Neural progenitor cell (in vitro differentiated cells): Measurements from ENCODE around the gene FGD2. TPM values are rescaled to one million over a fixed set of nuclear protein-coding genes. Genes with fewer than 3 reads are reported as not detected.

Source experiments
- DNase-seq: peaks from one replicate; pipeline ENCODE4 v3.0.0-alpha.2; 2016; ENCODE audit warnings: low spot score
- H2AFZ ChIP-seq: fragments of 200-600 bp; sonication (generic); replicated peaks from 2 replicates; pipeline ENCODE4 v1.6.1; 2016; ENCODE audit warnings: antibody characterized with exemption
- H3F3A ChIP-seq: fragments of 200-600 bp; sonication (generic); 2 replicates; pipeline ENCODE4 v1.6.1; 2016; ENCODE audit warnings: antibody characterized with exemption, low read depth
- H3K27ac ChIP-seq: fragments of 200-600 bp; sonication (generic); 2 replicates; pipeline ENCODE4 v1.5.1; 2016; ENCODE audit warnings: mild to moderate bottlenecking
- H3K27me3 ChIP-seq: fragments of 200-600 bp; sonication (generic); 2 replicates; pipeline ENCODE4 v1.6.1; 2016; ENCODE audit warnings: mild to moderate bottlenecking, moderate library complexity
- H3K36me3 ChIP-seq: fragments of 200-600 bp; sonication (generic); 2 replicates; pipeline ENCODE4 v1.5.1; 2016
- H3K4me1 ChIP-seq: fragments of 200-600 bp; sonication (generic); 2 replicates; pipeline ENCODE4 v1.6.1; 2016; ENCODE audit warnings: mixed run types
- H3K4me2 ChIP-seq: fragments of 200-600 bp; sonication (generic); 2 replicates; pipeline ENCODE4 v1.6.1; 2016
- H3K4me3 ChIP-seq: fragments of 200-600 bp; sonication (generic); 2 replicates; pipeline ENCODE4 v1.5.1; 2016
- H3K79me2 ChIP-seq: fragments of 200-600 bp; sonication (generic); 2 replicates; pipeline ENCODE4 v1.6.1; 2016; ENCODE audit warnings: low read depth
- H3K9ac ChIP-seq: fragments of 200-600 bp; sonication (generic); 2 replicates; pipeline ENCODE4 v1.6.1; 2016
- H3K9me3 ChIP-seq: fragments of 200-600 bp; sonication (generic); 2 replicates; pipeline ENCODE4 v1.5.1; 2016; ENCODE audit warnings: low read depth
- H4K20me1 ChIP-seq: fragments of 200-600 bp; sonication (generic); 2 replicates; pipeline ENCODE4 v1.6.1; 2016; ENCODE audit warnings: low read depth
- H3K27ac Mint-ChIP-seq: 3 replicates; pipeline ENCODE4 v1.8.0; 2021; ENCODE audit warnings: mixed read lengths
- H3K27me3 Mint-ChIP-seq: 2 replicates; pipeline ENCODE4 v1.8.0; 2022; ENCODE audit warnings: low read depth, mild to moderate bottlenecking, inconsistent platforms, moderate library complexity, mixed read lengths; ENCODE audit not compliant: insufficient read depth
- H3K36me3 Mint-ChIP-seq: 3 replicates; pipeline ENCODE4 v1.8.0; 2021; ENCODE audit warnings: mixed read lengths
- H3K4me1 Mint-ChIP-seq: 3 replicates; pipeline ENCODE4 v1.8.0; 2021; ENCODE audit warnings: mixed read lengths
- H3K4me3 Mint-ChIP-seq: 3 replicates; pipeline ENCODE4 v1.8.0; 2021; ENCODE audit warnings: mild to moderate bottlenecking, moderate library complexity, mixed read lengths
- H3K9me3 Mint-ChIP-seq: 3 replicates; pipeline ENCODE4 v1.8.0; 2020; ENCODE audit warnings: mixed read lengths
- EZH2 ChIP-seq: fragments of 200-600 bp; sonication (generic); IDR thresholded peaks from 2 replicates; pipeline ENCODE4 v1.6.1; 2017; ENCODE audit warnings: antibody characterized with exemption, mild to moderate bottlenecking, moderate library complexity
- EZH2phosphoT487 ChIP-seq: fragments of 200-600 bp; sonication (generic); IDR thresholded peaks from 2 replicates; pipeline ENCODE4 v1.6.1; 2017; ENCODE audit warnings: antibody characterized with exemption
- total RNA-seq: library from RNA; depleted of rRNA; stranded (reverse); fragments of >200 nt; gene quantifications from 2 replicates; pipeline ENCODE4 v1.2.3, GENCODE V29; 2015; ENCODE audit warnings: low replicate concordance
- TF ChIP-seq, protein P1 (sequence below): fragments of 200-600 bp; sonication (generic); IDR thresholded peaks from 2 replicates; pipeline ENCODE4 v1.5.1; 2017; ENCODE audit warnings: antibody characterized with exemption, mild to moderate bottlenecking

The FGD2 gene
- total RNA-seq, 1 donor from 2014 or later: 0.06 TPM

GRCh38 chr6:37021356-37022129 lies 16.1 kb downstream of the FGD2 start:
- DNase-seq: peak; percentile 73
- no peaks in the 10 kb centered on the region for H3K36me3 Mint-ChIP-seq
- H3K9me3 Mint-ChIP-seq: no peaks in the 10 kb centered on the region

DNA sequence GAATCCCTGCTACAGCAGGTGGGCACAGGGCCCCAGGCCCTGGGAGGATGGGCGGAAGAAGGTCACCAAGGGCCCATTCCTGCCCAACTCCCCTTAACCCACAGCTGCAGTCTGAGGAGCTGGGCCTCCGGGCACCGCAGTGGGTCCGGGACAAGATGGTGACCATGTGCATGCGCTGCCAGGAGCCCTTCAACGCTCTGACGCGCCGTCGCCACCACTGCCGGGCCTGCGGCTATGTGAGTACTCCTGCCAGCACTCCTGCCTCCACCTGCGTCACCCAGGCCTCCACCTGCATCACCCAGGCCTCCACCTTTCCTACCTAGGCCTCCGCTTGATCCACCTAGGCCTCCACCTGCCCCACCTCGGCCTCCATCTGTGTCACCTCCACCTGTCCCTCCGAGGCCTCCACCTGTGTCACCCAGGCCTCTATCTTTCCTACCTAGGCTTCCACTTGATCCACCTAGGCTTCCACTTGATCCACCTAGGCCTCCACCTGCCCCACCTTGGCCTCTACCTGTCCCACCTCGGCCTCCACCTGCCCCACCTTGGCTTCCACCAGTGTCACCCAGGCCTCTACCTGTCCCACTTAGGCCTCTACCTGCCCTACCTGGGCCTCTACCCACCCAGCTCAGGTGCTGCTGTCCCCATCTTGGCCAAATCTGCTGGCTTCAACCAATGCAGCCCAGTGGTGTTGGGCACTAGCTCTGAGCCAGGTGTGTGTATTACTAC lies 16.8 kb downstream of the FGD2 start:
- TF ChIP-seq EZH2: no peak
- TF ChIP-seq EZH2phosphoT487: no peak
- H3K79me2 ChIP-seq: no peaks in the 10 kb centered on the region
- H3K36me3 ChIP-seq: no peaks in the 10 kb centered on the region
- DNase-seq: no peak
- no peak overlapping the region for H3K9ac ChIP-seq
- H3K9me3 ChIP-seq: no peaks in the 10 kb centered on the region
- Mint-ChIP-seq H3K36me3 (no peaks in the 10 kb centered on the region), H3K4me1 (peaks cover 38% of the 10 kb centered on the region), H3K4me3 (no peak overlapping the region), H3K9me3 (no peaks in the 10 kb centered on the region), H3K27me3 (peaks cover 9% of the 10 kb centered on the region), H3K27ac (no peak overlapping the region)
- peaks cover 7% of the 10 kb centered on the region for H3K4me1 ChIP-seq
- H4K20me1 ChIP-seq: no peaks in the 10 kb centered on the region
- H3K4me3 ChIP-seq: no peak overlapping the region
- H3F3A ChIP-seq: peaks cover 8% of the 10 kb centered on the region
- H3K4me2 ChIP-seq: no peak overlapping the region
- H3K27me3 ChIP-seq: no peaks in the 10 kb centered on the region
- peak overlapping the region; percentile 91 for H2AFZ ChIP-seq
- H3K27ac ChIP-seq: no peak overlapping the region

More at GRCh38 chr6:37021356-37022129, 16.1 kb downstream of the FGD2 start:
- Mint-ChIP-seq H3K4me1 (peaks cover 43% of the 10 kb centered on the region), H3K4me3 (no peak overlapping the region), H3K27ac (peak overlapping the region; percentile 15), H3K27me3 (peaks cover 9% of the 10 kb centered on the region)
- Histone ChIP-seq H3K9me3 (no peaks in the 10 kb centered on the region), H2AFZ (peak overlapping the region; percentile 91), H4K20me1 (no peaks in the 10 kb centered on the region), H3K27me3 (no peaks in the 10 kb centered on the region), H3K36me3 (no peaks in the 10 kb centered on the region), H3K79me2 (no peaks in the 10 kb centered on the region), H3K4me2 (no peak overlapping the region), H3K9ac (no peak overlapping the region), H3K4me3 (no peak overlapping the region), H3K27ac (no peak overlapping the region), H3K4me1 (peaks cover 7% of the 10 kb centered on the region), H3F3A (peaks cover 8% of the 10 kb centered on the region)
- no peak for TF ChIP-seq EZH2phosphoT487
- TF ChIP-seq, protein P1, sequence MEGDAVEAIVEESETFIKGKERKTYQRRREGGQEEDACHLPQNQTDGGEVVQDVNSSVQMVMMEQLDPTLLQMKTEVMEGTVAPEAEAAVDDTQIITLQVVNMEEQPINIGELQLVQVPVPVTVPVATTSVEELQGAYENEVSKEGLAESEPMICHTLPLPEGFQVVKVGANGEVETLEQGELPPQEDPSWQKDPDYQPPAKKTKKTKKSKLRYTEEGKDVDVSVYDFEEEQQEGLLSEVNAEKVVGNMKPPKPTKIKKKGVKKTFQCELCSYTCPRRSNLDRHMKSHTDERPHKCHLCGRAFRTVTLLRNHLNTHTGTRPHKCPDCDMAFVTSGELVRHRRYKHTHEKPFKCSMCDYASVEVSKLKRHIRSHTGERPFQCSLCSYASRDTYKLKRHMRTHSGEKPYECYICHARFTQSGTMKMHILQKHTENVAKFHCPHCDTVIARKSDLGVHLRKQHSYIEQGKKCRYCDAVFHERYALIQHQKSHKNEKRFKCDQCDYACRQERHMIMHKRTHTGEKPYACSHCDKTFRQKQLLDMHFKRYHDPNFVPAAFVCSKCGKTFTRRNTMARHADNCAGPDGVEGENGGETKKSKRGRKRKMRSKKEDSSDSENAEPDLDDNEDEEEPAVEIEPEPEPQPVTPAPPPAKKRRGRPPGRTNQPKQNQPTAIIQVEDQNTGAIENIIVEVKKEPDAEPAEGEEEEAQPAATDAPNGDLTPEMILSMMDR: peak; percentile 69

DNA sequence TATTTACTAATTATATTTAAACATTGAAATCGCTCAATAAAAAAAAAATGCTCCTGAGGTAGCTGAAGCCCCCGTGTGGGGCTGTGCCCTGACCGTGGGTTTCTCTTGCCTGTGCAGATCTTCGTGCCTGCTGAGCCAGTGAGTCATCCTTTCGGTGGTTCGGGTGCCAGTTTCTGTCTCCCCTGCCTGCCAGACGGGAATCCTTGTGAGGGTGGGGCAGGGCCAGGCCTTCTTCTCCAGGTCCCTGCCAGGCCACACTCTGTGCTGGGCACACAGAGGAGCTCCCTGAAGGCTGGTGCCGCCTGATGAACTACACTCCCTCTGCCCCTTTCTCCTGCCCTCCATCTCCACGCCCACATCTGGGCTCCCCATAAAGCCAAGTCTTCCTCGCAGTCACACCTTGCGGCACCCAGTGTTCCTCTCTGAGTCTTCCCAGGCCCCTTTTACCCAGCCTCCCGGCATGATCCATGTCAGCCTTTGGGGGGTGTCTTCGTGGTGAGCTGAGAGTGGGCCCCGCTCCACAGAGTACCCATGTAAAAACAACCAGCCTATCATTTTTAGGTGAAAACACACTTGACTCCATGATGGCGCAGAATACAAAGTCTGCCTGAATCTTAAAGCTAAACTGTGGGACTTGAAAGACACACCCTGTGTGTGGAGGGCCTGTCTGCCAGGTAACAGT lies 19.3 kb downstream of the FGD2 start:
- Histone ChIP-seq H3K4me1 (peaks cover 7% of the 10 kb centered on the region), H3K9ac (no peak overlapping the region), H3K9me3 (no peaks in the 10 kb centered on the region), H3K4me3 (no peak overlapping the region), H3K27ac (no peak overlapping the region), H3K79me2 (no peaks in the 10 kb centered on the region), H3K4me2 (no peak overlapping the region), H2AFZ (no peak overlapping the region), H3K27me3 (no peaks in the 10 kb centered on the region), H4K20me1 (no peaks in the 10 kb centered on the region), H3K36me3 (no peaks in the 10 kb centered on the region), H3F3A (peaks cover 8% of the 10 kb centered on the region)
- TF ChIP-seq, protein P1: no peak
- TF ChIP-seq EZH2phosphoT487 (no peak), EZH2 (no peak)
- Mint-ChIP-seq H3K36me3 (no peaks in the 10 kb centered on the region), H3K4me1 (peaks cover 25% of the 10 kb centered on the region), H3K27me3 (peaks cover 4% of the 10 kb centered on the region), H3K9me3 (no peaks in the 10 kb centered on the region), H3K4me3 (no peak overlapping the region), H3K27ac (no peak overlapping the region)
- DNase-seq: no peak
